Neural progenitor cell (in vitro differentiated cells): ENCODE results near the gene PILRA. TPM values are rescaled to one million over a fixed set of nuclear protein-coding genes. Genes with fewer than 3 reads are reported as not detected.

ENCODE experiments used
- DNase-seq: peaks from one replicate; pipeline ENCODE4 v3.0.0-alpha.2; 2016; ENCODE audit warnings: low spot score
- H2AFZ ChIP-seq: fragments of 200-600 bp; sonication (generic); replicated peaks from 2 replicates; pipeline ENCODE4 v1.6.1; 2016; ENCODE audit warnings: antibody characterized with exemption
- H3F3A ChIP-seq: fragments of 200-600 bp; sonication (generic); 2 replicates; pipeline ENCODE4 v1.6.1; 2016; ENCODE audit warnings: antibody characterized with exemption, low read depth
- H3K27ac ChIP-seq: fragments of 200-600 bp; sonication (generic); 2 replicates; pipeline ENCODE4 v1.5.1; 2016; ENCODE audit warnings: mild to moderate bottlenecking
- H3K27me3 ChIP-seq: fragments of 200-600 bp; sonication (generic); 2 replicates; pipeline ENCODE4 v1.6.1; 2016; ENCODE audit warnings: mild to moderate bottlenecking, moderate library complexity
- H3K36me3 ChIP-seq: fragments of 200-600 bp; sonication (generic); 2 replicates; pipeline ENCODE4 v1.5.1; 2016
- H3K4me1 ChIP-seq: fragments of 200-600 bp; sonication (generic); 2 replicates; pipeline ENCODE4 v1.6.1; 2016; ENCODE audit warnings: mixed run types
- H3K4me2 ChIP-seq: fragments of 200-600 bp; sonication (generic); 2 replicates; pipeline ENCODE4 v1.6.1; 2016
- H3K4me3 ChIP-seq: fragments of 200-600 bp; sonication (generic); 2 replicates; pipeline ENCODE4 v1.5.1; 2016
- H3K79me2 ChIP-seq: fragments of 200-600 bp; sonication (generic); 2 replicates; pipeline ENCODE4 v1.6.1; 2016; ENCODE audit warnings: low read depth
- H3K9ac ChIP-seq: fragments of 200-600 bp; sonication (generic); 2 replicates; pipeline ENCODE4 v1.6.1; 2016
- H3K9me3 ChIP-seq: fragments of 200-600 bp; sonication (generic); 2 replicates; pipeline ENCODE4 v1.5.1; 2016; ENCODE audit warnings: low read depth
- H4K20me1 ChIP-seq: fragments of 200-600 bp; sonication (generic); 2 replicates; pipeline ENCODE4 v1.6.1; 2016; ENCODE audit warnings: low read depth
- H3K27ac Mint-ChIP-seq: 3 replicates; pipeline ENCODE4 v1.8.0; 2021; ENCODE audit warnings: mixed read lengths
- H3K27me3 Mint-ChIP-seq: 2 replicates; pipeline ENCODE4 v1.8.0; 2022; ENCODE audit warnings: low read depth, mild to moderate bottlenecking, inconsistent platforms, moderate library complexity, mixed read lengths; ENCODE audit not compliant: insufficient read depth
- H3K36me3 Mint-ChIP-seq: 3 replicates; pipeline ENCODE4 v1.8.0; 2021; ENCODE audit warnings: mixed read lengths
- H3K4me1 Mint-ChIP-seq: 3 replicates; pipeline ENCODE4 v1.8.0; 2021; ENCODE audit warnings: mixed read lengths
- H3K4me3 Mint-ChIP-seq: 3 replicates; pipeline ENCODE4 v1.8.0; 2021; ENCODE audit warnings: mild to moderate bottlenecking, moderate library complexity, mixed read lengths
- H3K9me3 Mint-ChIP-seq: 3 replicates; pipeline ENCODE4 v1.8.0; 2020; ENCODE audit warnings: mixed read lengths
- EZH2 ChIP-seq: fragments of 200-600 bp; sonication (generic); IDR thresholded peaks from 2 replicates; pipeline ENCODE4 v1.6.1; 2017; ENCODE audit warnings: antibody characterized with exemption, mild to moderate bottlenecking, moderate library complexity
- EZH2phosphoT487 ChIP-seq: fragments of 200-600 bp; sonication (generic); IDR thresholded peaks from 2 replicates; pipeline ENCODE4 v1.6.1; 2017; ENCODE audit warnings: antibody characterized with exemption
- total RNA-seq: library from RNA; depleted of rRNA; stranded (reverse); fragments of >200 nt; gene quantifications from 2 replicates; pipeline ENCODE4 v1.2.3, GENCODE V29; 2015; ENCODE audit warnings: low replicate concordance
- TF ChIP-seq, protein P1 (sequence below): fragments of 200-600 bp; sonication (generic); IDR thresholded peaks from 2 replicates; pipeline ENCODE4 v1.5.1; 2017; ENCODE audit warnings: antibody characterized with exemption, mild to moderate bottlenecking

The PILRA gene
- total RNA-seq, 1 donor from 2014 or later: 6.7 TPM

DNA sequence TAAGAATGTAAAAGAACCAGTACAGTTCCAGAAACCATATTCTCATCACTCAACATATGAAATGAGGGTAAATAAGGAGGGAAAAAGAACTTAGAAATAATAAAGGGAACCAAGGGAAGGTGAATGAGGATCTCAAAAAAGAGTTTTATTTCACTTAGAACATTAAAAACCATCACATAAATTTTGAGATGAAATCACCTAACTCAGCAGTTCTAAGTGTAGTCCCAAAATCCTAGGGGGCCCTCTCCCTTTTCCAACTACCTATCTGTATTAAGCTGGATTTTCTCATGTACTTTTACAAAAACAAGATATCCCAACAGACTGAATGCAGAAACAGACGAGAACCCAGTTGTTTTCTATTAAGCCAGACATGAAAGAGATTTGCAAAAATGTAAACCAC is 52.1 kb downstream of the PILRA start:
- no peak overlapping the region for H3K9ac ChIP-seq
- H3K27me3 Mint-ChIP-seq: peaks cover 6% of the 10 kb centered on the region
- TF ChIP-seq EZH2phosphoT487: no peak
- no peaks in the 10 kb centered on the region for H3K9me3 ChIP-seq
- peaks cover 7% of the 10 kb centered on the region for H3K79me2 ChIP-seq
- no peaks in the 10 kb centered on the region for H4K20me1 ChIP-seq
- DNase-seq: no peak
- no peak overlapping the region for H3K4me3 ChIP-seq
- H2AFZ ChIP-seq: no peak overlapping the region
- H3K27ac Mint-ChIP-seq: no peak overlapping the region
- no peaks in the 10 kb centered on the region for H3K4me1 ChIP-seq
- no peak overlapping the region for H3K4me3 Mint-ChIP-seq
- peaks cover 3% of the 10 kb centered on the region for H3K36me3 Mint-ChIP-seq
- H3K27ac ChIP-seq: no peak overlapping the region
- no peaks in the 10 kb centered on the region for H3K36me3 ChIP-seq
- H3K4me1 Mint-ChIP-seq: peaks cover 5% of the 10 kb centered on the region
- no peak overlapping the region for H3K4me2 ChIP-seq
- peaks cover 2% of the 10 kb centered on the region for H3K9me3 Mint-ChIP-seq
- peaks cover 10% of the 10 kb centered on the region for H3K27me3 ChIP-seq
- H3F3A ChIP-seq: peaks cover 17% of the 10 kb centered on the region

DNA sequence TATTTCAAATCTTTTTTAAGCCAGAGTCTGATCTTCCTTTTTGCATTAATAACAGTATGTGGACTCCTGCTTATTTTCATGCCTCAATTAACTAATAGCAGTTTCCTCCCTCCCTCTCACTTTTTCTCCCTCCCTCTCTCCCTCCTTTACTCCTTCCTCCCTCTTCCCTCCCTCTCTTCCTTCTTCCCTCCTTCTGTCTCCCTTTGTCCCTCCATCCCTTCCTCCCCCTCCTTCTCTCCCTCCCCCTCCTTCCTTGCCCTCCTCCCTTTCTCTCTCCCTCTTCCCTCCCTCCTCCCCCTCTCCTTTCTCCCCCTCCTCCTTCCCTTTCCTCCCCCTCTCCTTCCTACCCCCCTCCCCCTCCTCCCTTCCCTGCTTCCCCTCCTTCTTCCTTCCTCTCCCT is 53.2 kb downstream of the PILRA start:
- Histone ChIP-seq H3K27me3 (peaks cover 10% of the 10 kb centered on the region), H3F3A (peaks cover 26% of the 10 kb centered on the region), H3K9ac (no peak overlapping the region), H3K36me3 (no peaks in the 10 kb centered on the region), H3K79me2 (peaks cover 18% of the 10 kb centered on the region), H3K27ac (no peak overlapping the region), H4K20me1 (peaks cover 9% of the 10 kb centered on the region), H2AFZ (no peak overlapping the region), H3K4me2 (no peak overlapping the region), H3K9me3 (no peaks in the 10 kb centered on the region), H3K4me3 (no peak overlapping the region), H3K4me1 (peaks cover 10% of the 10 kb centered on the region)
- Mint-ChIP-seq H3K4me3 (no peak overlapping the region), H3K4me1 (peaks cover 12% of the 10 kb centered on the region), H3K36me3 (peaks cover 5% of the 10 kb centered on the region), H3K9me3 (peaks cover 2% of the 10 kb centered on the region), H3K27ac (no peak overlapping the region), H3K27me3 (peaks cover 6% of the 10 kb centered on the region)
- no peak for DNase-seq
- TF ChIP-seq, protein P1, sequence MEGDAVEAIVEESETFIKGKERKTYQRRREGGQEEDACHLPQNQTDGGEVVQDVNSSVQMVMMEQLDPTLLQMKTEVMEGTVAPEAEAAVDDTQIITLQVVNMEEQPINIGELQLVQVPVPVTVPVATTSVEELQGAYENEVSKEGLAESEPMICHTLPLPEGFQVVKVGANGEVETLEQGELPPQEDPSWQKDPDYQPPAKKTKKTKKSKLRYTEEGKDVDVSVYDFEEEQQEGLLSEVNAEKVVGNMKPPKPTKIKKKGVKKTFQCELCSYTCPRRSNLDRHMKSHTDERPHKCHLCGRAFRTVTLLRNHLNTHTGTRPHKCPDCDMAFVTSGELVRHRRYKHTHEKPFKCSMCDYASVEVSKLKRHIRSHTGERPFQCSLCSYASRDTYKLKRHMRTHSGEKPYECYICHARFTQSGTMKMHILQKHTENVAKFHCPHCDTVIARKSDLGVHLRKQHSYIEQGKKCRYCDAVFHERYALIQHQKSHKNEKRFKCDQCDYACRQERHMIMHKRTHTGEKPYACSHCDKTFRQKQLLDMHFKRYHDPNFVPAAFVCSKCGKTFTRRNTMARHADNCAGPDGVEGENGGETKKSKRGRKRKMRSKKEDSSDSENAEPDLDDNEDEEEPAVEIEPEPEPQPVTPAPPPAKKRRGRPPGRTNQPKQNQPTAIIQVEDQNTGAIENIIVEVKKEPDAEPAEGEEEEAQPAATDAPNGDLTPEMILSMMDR: no peak
- TF ChIP-seq EZH2phosphoT487 (no peak), EZH2 (no peak)

DNA sequence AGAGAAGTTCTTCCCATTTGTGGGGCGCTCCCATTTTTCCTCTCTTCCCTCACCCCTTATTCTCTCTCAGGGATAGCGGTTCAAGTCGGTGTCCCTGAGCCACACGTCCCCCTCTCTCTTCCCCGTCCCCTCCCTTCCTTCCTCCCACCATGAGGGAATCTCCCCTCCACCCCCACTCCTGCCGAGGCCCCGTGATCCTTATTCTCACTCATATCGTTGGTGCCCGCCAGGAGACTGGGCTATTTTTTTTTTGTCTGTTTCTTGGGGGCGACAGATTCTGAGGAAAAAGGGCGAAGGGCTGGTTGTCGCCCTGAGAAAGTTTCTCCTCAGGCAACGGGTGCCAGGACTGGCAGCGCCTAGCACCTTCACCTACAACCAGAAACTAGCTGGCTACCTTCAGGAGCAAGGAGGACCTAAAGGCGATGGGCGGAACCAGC is 54.5 kb downstream of the PILRA start:
- no peaks in the 10 kb centered on the region for H3K36me3 ChIP-seq
- H3K27ac ChIP-seq: no peak overlapping the region
- peak overlapping the region; percentile 82 for H3K4me2 ChIP-seq
- H3K4me3 Mint-ChIP-seq: peak overlapping the region; percentile 99
- peaks cover 22% of the 10 kb centered on the region for H4K20me1 ChIP-seq
- peak overlapping the region; percentile 88 for H2AFZ ChIP-seq
- H3K4me1 ChIP-seq: peaks cover 21% of the 10 kb centered on the region
- H3K9me3 ChIP-seq: no peaks in the 10 kb centered on the region
- peaks cover 2% of the 10 kb centered on the region for H3K9me3 Mint-ChIP-seq
- no peak overlapping the region for H3K27ac Mint-ChIP-seq
- TF ChIP-seq EZH2phosphoT487 (no peak), EZH2 (no peak)
- TF ChIP-seq, protein P1: no peak
- peak overlapping the region; percentile 71 for H3K4me3 ChIP-seq
- peaks cover 39% of the 10 kb centered on the region for H3F3A ChIP-seq
- peaks cover 10% of the 10 kb centered on the region for H3K27me3 ChIP-seq
- peaks cover 9% of the 10 kb centered on the region for H3K27me3 Mint-ChIP-seq
- no peak for DNase-seq
- peaks cover 31% of the 10 kb centered on the region for H3K79me2 ChIP-seq
- no peak overlapping the region for H3K9ac ChIP-seq
- peaks cover 25% of the 10 kb centered on the region for H3K4me1 Mint-ChIP-seq
- H3K36me3 Mint-ChIP-seq: peaks cover 13% of the 10 kb centered on the region

DNA sequence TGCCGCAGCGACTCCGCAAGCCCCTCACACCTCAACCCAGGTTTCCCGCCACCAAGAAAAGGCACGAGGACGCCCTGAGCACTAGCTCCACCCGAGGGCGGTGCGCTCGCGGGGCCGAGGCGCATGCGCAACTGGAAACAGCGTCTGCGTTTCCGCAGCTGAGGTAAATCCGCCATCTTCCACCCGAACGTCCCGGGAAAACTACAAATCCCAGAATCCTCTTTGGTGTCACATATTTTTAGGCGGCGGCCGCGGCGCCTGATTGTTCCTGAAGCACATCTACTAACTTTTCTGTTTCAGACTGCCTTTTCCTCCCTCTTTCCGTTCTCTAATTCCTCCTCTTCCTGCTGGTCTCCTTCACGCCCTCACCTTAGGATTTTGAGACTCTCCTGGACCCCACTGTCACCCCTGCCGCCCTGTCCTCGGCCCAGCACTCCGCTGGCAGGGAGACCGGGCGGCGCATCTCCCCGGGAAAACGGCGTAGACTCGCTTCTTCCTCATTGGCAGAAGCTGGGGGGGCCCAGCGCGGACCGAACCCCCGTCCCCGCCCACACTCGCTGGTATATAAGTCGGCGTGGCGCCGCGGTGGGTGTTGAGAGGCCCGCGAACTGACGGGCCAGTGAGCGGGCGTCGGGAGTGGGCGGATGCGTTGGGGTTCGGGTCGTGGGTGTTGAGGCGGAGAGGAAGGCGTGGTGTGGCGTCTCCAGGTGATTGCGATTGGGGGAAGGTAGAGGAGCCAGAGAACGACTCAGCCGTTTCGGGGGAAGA is 55.1 kb downstream of the PILRA start, which contains the start of gene ZCWPW1:
Gene ZCWPW1, minus strand, starts transcription at position 505 of the 768 bp plus-strand sequence. CDS start 8,054 bp downstream, outside the sequence.
- Mint-ChIP-seq H3K9me3 (peaks cover 2% of the 10 kb centered on the region), H3K36me3 (peaks cover 19% of the 10 kb centered on the region), H3K27ac (peak within 1 kb of the TSS; percentile 100), H3K4me3 (peak within 1 kb of the TSS; percentile 99), H3K4me1 (peaks cover 30% of the 10 kb centered on the region), H3K27me3 (peaks cover 9% of the 10 kb centered on the region)
- H3K9me3 ChIP-seq: no peaks in the 10 kb centered on the region
- H3K4me3 ChIP-seq: peak within 1 kb of the TSS; percentile 71
- peaks cover 10% of the 10 kb centered on the region for H3K27me3 ChIP-seq
- H3K79me2 ChIP-seq: peaks cover 37% of the 10 kb centered on the region
- DNase-seq: peak; percentile 97
- H3K4me1 ChIP-seq: peaks cover 21% of the 10 kb centered on the region
- peaks cover 26% of the 10 kb centered on the region for H4K20me1 ChIP-seq
- H3K9ac ChIP-seq: peak within 1 kb of the TSS; percentile 84
- TF ChIP-seq, protein P1: no peak
- TF ChIP-seq EZH2phosphoT487 (no peak), EZH2 (no peak)
- H3K4me2 ChIP-seq: peak within 1 kb of the TSS; percentile 82
- H3K36me3 ChIP-seq: no peaks in the 10 kb centered on the region
- peaks cover 44% of the 10 kb centered on the region for H3F3A ChIP-seq
- H2AFZ ChIP-seq: peak within 1 kb of the TSS; percentile 88
- peak within 1 kb of the TSS; percentile 98 for H3K27ac ChIP-seq
